ENCODE results near the gene CSF2RB. TPM values are rescaled to one million over a fixed set of nuclear protein-coding genes. Genes with fewer than 3 reads are reported as not detected.

The CSF2RB gene
- 60.1 TPM for polyA plus RNA-seq (2013)

- peak; percentile 77 to 90 (median 87) for DNase-seq
- ChIA-PET CTCF (interaction anchor here (1.0 to 1.3 kb wide), 3 partner anchors 9 to 58 kb away, joined by 3 to 5 read pairs (median 3); no protein-coding TSS in a partner anchor), POLR2A (no interaction called here)
- Histone ChIP-seq H3K27me3 (replicated peaks in 2 of 5; ENCODE audit: control insufficient read depth in 4 of 5, insufficient read depth in 5 of 5, low read length in 4 of 5) (no peaks in the 10 kb centered on the region), H3K4me3 (ENCODE audit: control insufficient read depth in 1 of 7, extremely low read depth in 1 of 7, insufficient read depth in 4 of 7, low read depth in 2 of 7, low read length in 6 of 7) (peak within 1 kb of the TSS; percentile 39 to 79 (median 70)), H3K27ac (ENCODE audit: insufficient read depth in 1 of 2, low read depth in 1 of 2, low read length in 2 of 2, poor library complexity in 1 of 2, severe bottlenecking in 2 of 2) (peak within 1 kb of the TSS; percentile 73 to 93), H3K36me3 (ENCODE audit: control insufficient read depth in 4 of 4, insufficient read depth in 4 of 4, low read length in 3 of 4) (peaks cover 0 to 3% (median 1%) of the 10 kb centered on the region in 4 experiments), H3K4me1 (ENCODE audit: control extremely low read depth in 1 of 4, control insufficient read depth in 4 of 4, insufficient read depth in 4 of 4, low read length in 3 of 4) (peaks cover 2 to 22% (median 16%) of the 10 kb centered on the region in 4 experiments), H3K9me3 (ENCODE audit: control extremely low read depth in 1 of 5, control insufficient read depth in 4 of 5, insufficient read depth in 2 of 5, low read depth in 1 of 5, low read length in 4 of 5) (peaks cover 0 to 4% (median 0%) of the 10 kb centered on the region in 5 experiments)
- WGBS (ENCODE audit: insufficient coverage): 16% methylated on average over 9 of the region's 18 CpGs
Measured at GRCh38 chr22:36913427-36914389, at the start of gene CSF2RB. Gene CSF2RB, plus strand, starts transcription at chr22:36913628. Its CDS starts 8,580 bp downstream, at chr22:36922208.

GRCh38 chr22:36863979-36864378, 49.4 kb upstream of the CSF2RB start:
- H3K4me3 ChIP-seq (ENCODE audit: control insufficient read depth in 1 of 7, extremely low read depth in 1 of 7, insufficient read depth in 4 of 7, low read depth in 2 of 7, low read length in 6 of 7): no peak overlapping the region
- no peak overlapping the region for H3K27ac ChIP-seq (ENCODE audit: insufficient read depth in 1 of 2, low read depth in 1 of 2, low read length in 2 of 2, poor library complexity in 1 of 2, severe bottlenecking in 2 of 2)
- DNase-seq: no peak
- H3K9me3 ChIP-seq (ENCODE audit: control extremely low read depth in 1 of 5, control insufficient read depth in 4 of 5, insufficient read depth in 2 of 5, low read depth in 1 of 5, low read length in 4 of 5): no peaks in the 10 kb centered on the region
- peaks cover 3 to 63% (median 54%) of the 10 kb centered on the region in 4 experiments for H3K4me1 ChIP-seq (ENCODE audit: control extremely low read depth in 1 of 4, control insufficient read depth in 4 of 4, insufficient read depth in 4 of 4, low read length in 3 of 4)
- WGBS (ENCODE audit: insufficient coverage): 89% methylated on average over 6 of the region's 6 CpGs
- CTCF ChIA-PET: interaction anchor here (3.3 kb wide), 1 partner anchor 115 kb away, joined by 8 read pairs; no protein-coding TSS in a partner anchor
- no peaks in the 10 kb centered on the region for H3K27me3 ChIP-seq (replicated peaks in 2 of 5; ENCODE audit: control insufficient read depth in 4 of 5, insufficient read depth in 5 of 5, low read length in 4 of 5)
- H3K36me3 ChIP-seq (ENCODE audit: control insufficient read depth in 4 of 4, insufficient read depth in 4 of 4, low read length in 3 of 4): peaks cover 2 to 64% (median 38%) of the 10 kb centered on the region in 4 experiments
- POLR2A ChIA-PET: interaction anchor here (0.6 kb wide), 1 partner anchor 32 kb away, joined by 3 read pairs; no protein-coding TSS in a partner anchor

GRCh38 chr22:36864454-36865215, 48.8 kb upstream of the CSF2RB start:
- Histone ChIP-seq H3K9me3 (ENCODE audit: control extremely low read depth in 1 of 5, control insufficient read depth in 4 of 5, insufficient read depth in 2 of 5, low read depth in 1 of 5, low read length in 4 of 5) (no peaks in the 10 kb centered on the region), H3K36me3 (ENCODE audit: control insufficient read depth in 4 of 4, insufficient read depth in 4 of 4, low read length in 3 of 4) (peaks cover 2 to 70% (median 38%) of the 10 kb centered on the region in 4 experiments), H3K4me1 (ENCODE audit: control extremely low read depth in 1 of 4, control insufficient read depth in 4 of 4, insufficient read depth in 4 of 4, low read length in 3 of 4) (peaks cover 3 to 57% (median 54%) of the 10 kb centered on the region in 4 experiments), H3K27ac (ENCODE audit: insufficient read depth in 1 of 2, low read depth in 1 of 2, low read length in 2 of 2, poor library complexity in 1 of 2, severe bottlenecking in 2 of 2) (no peak overlapping the region), H3K4me3 (ENCODE audit: control insufficient read depth in 1 of 7, extremely low read depth in 1 of 7, insufficient read depth in 4 of 7, low read depth in 2 of 7, low read length in 6 of 7) (no peak overlapping the region), H3K27me3 (replicated peaks in 2 of 5; ENCODE audit: control insufficient read depth in 4 of 5, insufficient read depth in 5 of 5, low read length in 4 of 5) (no peaks in the 10 kb centered on the region)
- POLR2A ChIA-PET: no interaction called here
- CTCF ChIA-PET: interaction anchor here (1.0 to 3.3 kb wide), 3 partner anchors 8 to 114 kb away, joined by 3 to 8 read pairs (median 6); no protein-coding TSS in a partner anchor
- WGBS (ENCODE audit: insufficient coverage): 91% methylated on average over 12 of the region's 14 CpGs
- DNase-seq: no peak

GRCh38 chr22:36865346-36865745, 48.1 kb upstream of the CSF2RB start:
- WGBS (ENCODE audit: insufficient coverage): 86% methylated on average over 13 of the region's 13 CpGs
- CTCF ChIA-PET: interaction anchor here (1.0 to 3.3 kb wide), 4 partner anchors 9 to 153 kb away, joined by 3 to 8 read pairs (median 4); partner anchors contain the start of gene TST
- POLR2A ChIA-PET: no interaction called here

GRCh38 chr22:36867695-36868094, 45.7 kb upstream of the CSF2RB start:
- peaks cover 2 to 99% (median 56%) of the 10 kb centered on the region in 4 experiments for H3K36me3 ChIP-seq (ENCODE audit: control insufficient read depth in 4 of 4, insufficient read depth in 4 of 4, low read length in 3 of 4)
- no peak overlapping the region for H3K27ac ChIP-seq (ENCODE audit: insufficient read depth in 1 of 2, low read depth in 1 of 2, low read length in 2 of 2, poor library complexity in 1 of 2, severe bottlenecking in 2 of 2)
- CTCF ChIA-PET: no interaction called here
- peaks cover 0 to 29% (median 25%) of the 10 kb centered on the region in 4 experiments for H3K4me1 ChIP-seq (ENCODE audit: control extremely low read depth in 1 of 4, control insufficient read depth in 4 of 4, insufficient read depth in 4 of 4, low read length in 3 of 4)
- no peaks in the 10 kb centered on the region for H3K27me3 ChIP-seq (replicated peaks in 2 of 5; ENCODE audit: control insufficient read depth in 4 of 5, insufficient read depth in 5 of 5, low read length in 4 of 5)
- WGBS (ENCODE audit: insufficient coverage): 98% methylated on average over 4 of the region's 5 CpGs
- H3K4me3 ChIP-seq (ENCODE audit: control insufficient read depth in 1 of 7, extremely low read depth in 1 of 7, insufficient read depth in 4 of 7, low read depth in 2 of 7, low read length in 6 of 7): no peak overlapping the region
- POLR2A ChIA-PET: no interaction called here
- H3K9me3 ChIP-seq (ENCODE audit: control extremely low read depth in 1 of 5, control insufficient read depth in 4 of 5, insufficient read depth in 2 of 5, low read depth in 1 of 5, low read length in 4 of 5): no peaks in the 10 kb centered on the region
- DNase-seq: no peak

More at GRCh38 chr22:36865346-36865745, 48.1 kb upstream of the CSF2RB start:
- DNase-seq: peak in 1 of 3 donors; percentile 28
- Histone ChIP-seq H3K9me3 (ENCODE audit: control extremely low read depth in 1 of 5, control insufficient read depth in 4 of 5, insufficient read depth in 2 of 5, low read depth in 1 of 5, low read length in 4 of 5) (no peaks in the 10 kb centered on the region), H3K4me1 (ENCODE audit: control extremely low read depth in 1 of 4, control insufficient read depth in 4 of 4, insufficient read depth in 4 of 4, low read length in 3 of 4) (peaks cover 3 to 51% (median 47%) of the 10 kb centered on the region in 4 experiments), H3K4me3 (ENCODE audit: control insufficient read depth in 1 of 7, extremely low read depth in 1 of 7, insufficient read depth in 4 of 7, low read depth in 2 of 7, low read length in 6 of 7) (no peak overlapping the region), H3K36me3 (ENCODE audit: control insufficient read depth in 4 of 4, insufficient read depth in 4 of 4, low read length in 3 of 4) (peaks cover 2 to 77% (median 42%) of the 10 kb centered on the region in 4 experiments), H3K27ac (ENCODE audit: insufficient read depth in 1 of 2, low read depth in 1 of 2, low read length in 2 of 2, poor library complexity in 1 of 2, severe bottlenecking in 2 of 2) (no peak overlapping the region), H3K27me3 (replicated peaks in 2 of 5; ENCODE audit: control insufficient read depth in 4 of 5, insufficient read depth in 5 of 5, low read length in 4 of 5) (no peaks in the 10 kb centered on the region)

- Histone ChIP-seq H3K36me3 (ENCODE audit: control insufficient read depth in 4 of 4, insufficient read depth in 4 of 4, low read length in 3 of 4) (peaks cover 3 to 99% (median 58%) of the 10 kb centered on the region in 4 experiments), H3K27ac (ENCODE audit: insufficient read depth in 1 of 2, low read depth in 1 of 2, low read length in 2 of 2, poor library complexity in 1 of 2, severe bottlenecking in 2 of 2) (peak overlapping the region in 1 of 2 experiments; percentile 29), H3K9me3 (ENCODE audit: control extremely low read depth in 1 of 5, control insufficient read depth in 4 of 5, insufficient read depth in 2 of 5, low read depth in 1 of 5, low read length in 4 of 5) (no peaks in the 10 kb centered on the region), H3K4me3 (ENCODE audit: control insufficient read depth in 1 of 7, extremely low read depth in 1 of 7, insufficient read depth in 4 of 7, low read depth in 2 of 7, low read length in 6 of 7) (no peak overlapping the region), H3K27me3 (replicated peaks in 2 of 5; ENCODE audit: control insufficient read depth in 4 of 5, insufficient read depth in 5 of 5, low read length in 4 of 5) (no peaks in the 10 kb centered on the region), H3K4me1 (ENCODE audit: control extremely low read depth in 1 of 4, control insufficient read depth in 4 of 4, insufficient read depth in 4 of 4, low read length in 3 of 4) (peaks cover 0 to 24% (median 24%) of the 10 kb centered on the region in 4 experiments)
- WGBS (ENCODE audit: insufficient coverage): 100% methylated on average over 2 of the region's 5 CpGs
- CTCF ChIA-PET: interaction anchor here (0.8 to 1.7 kb wide), 5 partner anchors 10 to 109 kb away, joined by 3 to 7 read pairs (median 3); no protein-coding TSS in a partner anchor
- DNase-seq: no peak
- POLR2A ChIA-PET: no interaction called here
Measured at GRCh38 chr22:36868546-36869181, 44.8 kb upstream of the CSF2RB start.

All from common myeloid progenitor, CD34-positive (primary cell).